Lower leg skin (tissue), 3 donors: ENCODE data around the gene SELPLG.

Experiments
- POLR2A ChIP-seq, 2 donors: fragments of 450-650 bp; IDR thresholded peaks; one replicate each; pipeline ENCODE4 v1.6.1; 2016 to 2017; ENCODE audit warnings: antibody characterized with exemption in 2 of 2, mild to moderate bottlenecking in 1 of 2, moderate library complexity in 1 of 2
- TF ChIP-seq, protein P1 (sequence below), 3 donors: fragments of 450-650 bp; IDR thresholded peaks; one replicate each; pipeline ENCODE4 v1.5.1; 2016; ENCODE audit warnings: antibody characterized with exemption in 3 of 3, mild to moderate bottlenecking in 3 of 3, moderate library complexity in 2 of 3

DNA sequence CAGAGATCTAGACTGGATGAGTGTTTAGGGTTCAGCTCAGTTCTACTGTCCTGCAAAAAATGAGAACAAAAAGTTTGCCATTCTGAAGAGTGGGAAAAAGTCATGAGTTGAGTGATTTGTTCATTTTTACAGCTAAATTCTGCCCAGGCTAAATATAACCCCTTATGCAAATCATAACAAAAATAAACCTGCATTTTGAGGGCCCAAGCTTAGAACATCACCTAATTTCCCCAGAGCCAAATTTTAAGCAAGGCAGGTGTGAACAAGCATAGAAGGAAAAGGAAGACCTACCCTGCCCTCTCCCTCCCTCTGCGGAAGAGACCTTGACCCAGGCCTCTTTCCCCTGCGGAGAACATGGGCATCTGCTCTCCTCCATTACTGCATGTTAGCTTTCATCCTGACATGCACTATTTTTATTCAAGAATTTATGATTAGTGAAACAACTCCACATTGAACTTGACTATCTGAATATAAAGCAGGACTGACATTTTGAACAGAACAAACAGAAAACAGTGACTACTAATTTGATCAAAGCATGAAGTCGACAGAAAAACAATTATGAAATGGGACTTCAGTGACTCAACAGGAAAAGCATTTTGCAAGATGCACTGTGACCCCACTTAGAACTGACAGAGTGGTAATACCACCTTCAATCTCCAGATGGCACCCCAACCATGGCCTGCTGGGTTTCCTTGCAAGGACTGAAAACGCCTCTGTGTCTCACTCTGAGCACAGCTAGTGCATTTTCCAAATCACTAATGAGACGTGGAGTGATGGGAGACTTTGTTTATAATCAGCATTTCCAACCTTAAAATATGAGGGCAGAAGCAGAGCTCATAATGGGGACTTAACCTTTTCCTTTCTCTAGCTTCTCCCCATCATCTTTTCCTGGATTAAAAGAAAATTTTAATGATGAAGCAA is 30.9 kb upstream of the SELPLG start:
- TF ChIP-seq, protein P1, sequence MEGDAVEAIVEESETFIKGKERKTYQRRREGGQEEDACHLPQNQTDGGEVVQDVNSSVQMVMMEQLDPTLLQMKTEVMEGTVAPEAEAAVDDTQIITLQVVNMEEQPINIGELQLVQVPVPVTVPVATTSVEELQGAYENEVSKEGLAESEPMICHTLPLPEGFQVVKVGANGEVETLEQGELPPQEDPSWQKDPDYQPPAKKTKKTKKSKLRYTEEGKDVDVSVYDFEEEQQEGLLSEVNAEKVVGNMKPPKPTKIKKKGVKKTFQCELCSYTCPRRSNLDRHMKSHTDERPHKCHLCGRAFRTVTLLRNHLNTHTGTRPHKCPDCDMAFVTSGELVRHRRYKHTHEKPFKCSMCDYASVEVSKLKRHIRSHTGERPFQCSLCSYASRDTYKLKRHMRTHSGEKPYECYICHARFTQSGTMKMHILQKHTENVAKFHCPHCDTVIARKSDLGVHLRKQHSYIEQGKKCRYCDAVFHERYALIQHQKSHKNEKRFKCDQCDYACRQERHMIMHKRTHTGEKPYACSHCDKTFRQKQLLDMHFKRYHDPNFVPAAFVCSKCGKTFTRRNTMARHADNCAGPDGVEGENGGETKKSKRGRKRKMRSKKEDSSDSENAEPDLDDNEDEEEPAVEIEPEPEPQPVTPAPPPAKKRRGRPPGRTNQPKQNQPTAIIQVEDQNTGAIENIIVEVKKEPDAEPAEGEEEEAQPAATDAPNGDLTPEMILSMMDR (IDR thresholded peaks at IDR 0.05): peak in 1 of 3 donors; percentile 94
- no peak for TF ChIP-seq POLR2A (IDR thresholded peaks at IDR 0.05)
